MM.1S (cell line): Measurements from ENCODE around the gene BMPER.

Source experiments
- DNase-seq: peaks from one replicate; pipeline ENCODE4 v3.0.0-alpha.2; 2015
- H2AFZ ChIP-seq: fragments of 300-600 bp; sonication (generic); 2 replicates; pipeline ENCODE4 v1.6.0; 2016; ENCODE audit warnings: antibody characterized with exemption, low read length
- H3F3A ChIP-seq: fragments of 300-600 bp; sonication (generic); 2 replicates; pipeline ENCODE4 v1.6.1; 2016; ENCODE audit warnings: mild to moderate bottlenecking, antibody characterized with exemption, low read length, moderate library complexity, mixed read lengths; ENCODE audit not compliant: insufficient read depth
- H3K27ac ChIP-seq: fragments of 300-600 bp; sonication (generic); 2 replicates; pipeline ENCODE4 v1.5.1; 2016; ENCODE audit warnings: mild to moderate bottlenecking, low read length
- H3K27me3 ChIP-seq: fragments of 300-600 bp; sonication (generic); replicated peaks from 2 replicates; pipeline ENCODE4 v1.6.0; 2016; ENCODE audit warnings: low read length; ENCODE audit not compliant: insufficient read depth
- H3K36me3 ChIP-seq: fragments of 300-600 bp; sonication (generic); replicated peaks from 2 replicates; pipeline ENCODE4 v1.6.1; 2016; ENCODE audit warnings: mild to moderate bottlenecking, low read length, mixed read lengths; ENCODE audit not compliant: insufficient read depth
- H3K4me1 ChIP-seq: fragments of 300-600 bp; sonication (generic); 2 replicates; pipeline ENCODE4 v1.6.1; 2016; ENCODE audit warnings: low read length, mixed read lengths
- H3K4me2 ChIP-seq: fragments of 300-600 bp; sonication (generic); 2 replicates; pipeline ENCODE4 v1.6.0; 2016; ENCODE audit warnings: low read depth, low read length
- H3K4me3 ChIP-seq: fragments of 300-600 bp; sonication (generic); 2 replicates; pipeline ENCODE4 v1.5.1; 2016; ENCODE audit warnings: low read length, mixed read lengths
- H3K79me2 ChIP-seq: fragments of 300-600 bp; sonication (generic); 2 replicates; pipeline ENCODE4 v1.6.1; 2016; ENCODE audit warnings: mixed run types, low read length, mixed read lengths
- H3K9ac ChIP-seq: fragments of 300-600 bp; sonication (generic); 2 replicates; pipeline ENCODE4 v1.6.1; 2016; ENCODE audit warnings: low read length, mixed read lengths
- H3K9me2 ChIP-seq: fragments of 300-600 bp; sonication (generic); replicated peaks from 2 replicates; pipeline ENCODE4 v1.6.1; 2016; ENCODE audit warnings: mild to moderate bottlenecking, low read length, mixed read lengths; ENCODE audit not compliant: insufficient read depth
- H3K9me3 ChIP-seq: fragments of 300-600 bp; sonication (generic); replicated peaks from 2 replicates; pipeline ENCODE4 v1.6.1; 2016; ENCODE audit warnings: mild to moderate bottlenecking, low read length, mixed read lengths; ENCODE audit not compliant: insufficient read depth
- H4K20me1 ChIP-seq: fragments of 300-600 bp; sonication (generic); 2 replicates; pipeline ENCODE4 v1.6.1; 2016; ENCODE audit warnings: mild to moderate bottlenecking, low read length, moderate library complexity, mixed read lengths; ENCODE audit not compliant: insufficient read depth
- EZH2 ChIP-seq: fragments of 300-600 bp; sonication (generic); optimal IDR thresholded peaks from 2 replicates; pipeline ENCODE3; 2017; ENCODE audit warnings: low read depth, mild to moderate bottlenecking, antibody characterized with exemption, low read length, mixed read lengths
- EZH2phosphoT487 ChIP-seq: fragments of 300-600 bp; sonication (generic); IDR thresholded peaks from 2 replicates; pipeline ENCODE4 v1.6.1; 2018; ENCODE audit warnings: antibody characterized with exemption, low read length
- TF ChIP-seq, protein P1 (sequence below): fragments of 300-600 bp; sonication (generic); IDR thresholded peaks from 2 replicates; pipeline ENCODE4 v1.5.1; 2016; ENCODE audit warnings: antibody characterized with exemption, low read length, mixed read lengths

Gene BMPER

DNA sequence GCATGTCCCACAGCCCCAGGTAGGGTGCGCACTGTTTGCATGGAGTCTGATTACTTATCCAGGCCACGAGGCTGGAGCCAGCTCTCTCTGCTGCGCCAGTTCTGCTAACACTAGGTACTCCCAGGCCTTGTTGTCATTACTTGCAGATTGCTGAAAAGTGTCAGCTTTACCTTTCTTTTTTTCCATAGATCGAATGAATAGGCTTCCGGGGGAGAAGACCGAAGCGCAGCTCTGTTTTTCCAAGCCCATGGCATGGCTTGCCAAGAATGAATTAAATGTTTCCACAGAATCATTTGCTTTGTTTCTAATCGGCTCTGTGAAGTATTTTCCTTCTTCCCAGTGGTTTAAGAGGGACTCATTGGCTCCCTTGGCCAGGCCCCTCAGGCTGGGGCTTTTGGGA is 285.8 kb downstream of the BMPER start:
- no peak overlapping the region for H3K27ac ChIP-seq
- no peaks in the 10 kb centered on the region for H3K36me3 ChIP-seq
- no peaks in the 10 kb centered on the region for H3K9me2 ChIP-seq
- H2AFZ ChIP-seq = no peak overlapping the region
- H3K27me3 ChIP-seq = no peaks in the 10 kb centered on the region
- H3K79me2 ChIP-seq = no peaks in the 10 kb centered on the region
- TF ChIP-seq EZH2phosphoT487 (no peak), EZH2 (no peak)
- TF ChIP-seq, protein P1, sequence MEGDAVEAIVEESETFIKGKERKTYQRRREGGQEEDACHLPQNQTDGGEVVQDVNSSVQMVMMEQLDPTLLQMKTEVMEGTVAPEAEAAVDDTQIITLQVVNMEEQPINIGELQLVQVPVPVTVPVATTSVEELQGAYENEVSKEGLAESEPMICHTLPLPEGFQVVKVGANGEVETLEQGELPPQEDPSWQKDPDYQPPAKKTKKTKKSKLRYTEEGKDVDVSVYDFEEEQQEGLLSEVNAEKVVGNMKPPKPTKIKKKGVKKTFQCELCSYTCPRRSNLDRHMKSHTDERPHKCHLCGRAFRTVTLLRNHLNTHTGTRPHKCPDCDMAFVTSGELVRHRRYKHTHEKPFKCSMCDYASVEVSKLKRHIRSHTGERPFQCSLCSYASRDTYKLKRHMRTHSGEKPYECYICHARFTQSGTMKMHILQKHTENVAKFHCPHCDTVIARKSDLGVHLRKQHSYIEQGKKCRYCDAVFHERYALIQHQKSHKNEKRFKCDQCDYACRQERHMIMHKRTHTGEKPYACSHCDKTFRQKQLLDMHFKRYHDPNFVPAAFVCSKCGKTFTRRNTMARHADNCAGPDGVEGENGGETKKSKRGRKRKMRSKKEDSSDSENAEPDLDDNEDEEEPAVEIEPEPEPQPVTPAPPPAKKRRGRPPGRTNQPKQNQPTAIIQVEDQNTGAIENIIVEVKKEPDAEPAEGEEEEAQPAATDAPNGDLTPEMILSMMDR = no peak
- no peaks in the 10 kb centered on the region for H3K9me3 ChIP-seq
- no peaks in the 10 kb centered on the region for H3K4me1 ChIP-seq
- H4K20me1 ChIP-seq = no peaks in the 10 kb centered on the region
- H3F3A ChIP-seq = no peaks in the 10 kb centered on the region
- no peak overlapping the region for H3K4me3 ChIP-seq
- no peak overlapping the region for H3K9ac ChIP-seq
- H3K4me2 ChIP-seq = no peak overlapping the region
- DNase-seq = no peak

DNA sequence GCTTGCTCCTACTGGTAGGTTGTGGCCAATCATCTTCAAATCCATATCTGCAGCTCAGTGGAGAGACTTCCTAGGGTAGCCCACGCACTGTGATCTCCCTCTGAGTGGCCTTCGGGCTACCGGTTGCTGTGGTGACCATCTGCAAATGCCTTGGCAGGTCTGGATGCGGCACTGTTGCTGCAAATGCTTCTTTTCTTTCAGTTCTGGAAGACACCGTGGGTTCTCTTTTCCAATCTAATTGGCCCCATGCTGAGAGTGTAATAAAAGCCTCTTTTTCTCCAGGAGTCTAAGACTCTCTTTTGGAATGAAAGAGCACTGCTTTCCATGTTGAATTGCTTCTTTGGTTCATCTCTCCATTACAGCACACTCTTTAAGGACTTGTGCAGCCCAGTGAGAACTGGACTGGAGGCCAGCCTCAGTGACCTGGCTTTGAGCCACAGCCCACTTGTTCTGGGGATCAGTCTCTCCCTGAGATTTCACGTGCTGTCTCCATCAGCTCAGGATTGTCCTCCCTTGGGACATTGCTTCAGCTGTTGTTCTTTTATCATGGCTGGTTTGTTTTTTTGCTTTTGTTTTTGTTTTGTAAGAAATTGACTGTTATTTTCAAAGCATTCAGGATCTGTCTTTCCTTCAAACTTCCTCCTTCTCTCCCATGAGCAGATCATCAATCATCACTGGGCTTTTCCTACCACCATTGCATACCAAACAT is 286.6 kb downstream of the BMPER start:
- no peaks in the 10 kb centered on the region for H4K20me1 ChIP-seq
- H3K4me3 ChIP-seq = no peak overlapping the region
- H3K9me2 ChIP-seq = no peaks in the 10 kb centered on the region
- no peak for DNase-seq
- no peaks in the 10 kb centered on the region for H3F3A ChIP-seq
- TF ChIP-seq EZH2 (no peak), EZH2phosphoT487 (no peak)
- TF ChIP-seq, protein P1 = no peak
- H3K9me3 ChIP-seq = no peaks in the 10 kb centered on the region
- no peaks in the 10 kb centered on the region for H3K36me3 ChIP-seq
- H3K9ac ChIP-seq = no peak overlapping the region
- H3K4me2 ChIP-seq = no peak overlapping the region
- no peaks in the 10 kb centered on the region for H3K79me2 ChIP-seq
- no peak overlapping the region for H3K27ac ChIP-seq
- H3K27me3 ChIP-seq = no peaks in the 10 kb centered on the region
- H3K4me1 ChIP-seq = no peaks in the 10 kb centered on the region
- no peak overlapping the region for H2AFZ ChIP-seq

DNA sequence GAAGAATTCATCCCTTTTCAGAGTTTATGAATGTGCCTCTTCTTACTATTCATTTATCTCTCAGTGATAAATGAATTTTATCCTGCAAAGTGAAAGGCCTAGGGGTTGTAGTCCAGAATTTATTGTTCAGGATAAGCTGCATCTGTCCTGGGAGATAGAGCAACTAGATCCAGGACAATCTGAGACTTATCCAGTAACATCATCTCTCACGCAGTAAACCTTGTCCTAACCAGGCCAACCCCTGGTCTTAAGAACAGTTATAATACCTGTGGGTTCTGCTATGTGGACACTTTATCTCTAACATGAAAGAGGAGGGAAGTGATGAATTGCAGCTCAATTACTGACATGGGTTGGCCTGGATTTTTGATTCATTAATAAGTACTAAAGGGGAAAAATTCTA is 287.6 kb downstream of the BMPER start:
- DNase-seq = no peak
- Histone ChIP-seq H3F3A (no peaks in the 10 kb centered on the region), H3K27ac (no peak overlapping the region), H2AFZ (no peak overlapping the region), H3K36me3 (no peaks in the 10 kb centered on the region), H3K79me2 (no peaks in the 10 kb centered on the region), H3K4me1 (no peaks in the 10 kb centered on the region), H4K20me1 (no peaks in the 10 kb centered on the region), H3K4me2 (no peak overlapping the region), H3K9me3 (no peaks in the 10 kb centered on the region), H3K9me2 (no peaks in the 10 kb centered on the region), H3K27me3 (no peaks in the 10 kb centered on the region), H3K4me3 (no peak overlapping the region), H3K9ac (no peak overlapping the region)
- TF ChIP-seq EZH2phosphoT487 (no peak), EZH2 (no peak)
- TF ChIP-seq, protein P1 = no peak
